AG04450 (cell line): ENCODE results near the gene ZNF394. TPM values are rescaled to one million over a fixed set of nuclear protein-coding genes. Genes with fewer than 3 reads are reported as not detected.

Experiments
- CTCF ChIA-PET: fragments of 300-600, 350-600 bp; formaldehyde crosslinking; extraction: SDS; loops from one replicate; lab custom pipeline; 2022; ENCODE audit warnings: antibody characterized with exemption, inconsistent platforms; lab: Charles Lee
- POLR2A ChIA-PET: fragments of 350-600 bp; formaldehyde crosslinking; extraction: SDS; loops from one replicate; lab custom pipeline; 2021; ENCODE audit warnings: antibody characterized with exemption, inconsistent platforms; lab: Yijun Ruan, JAX
- DNase-seq: peaks from one replicate; pipeline ENCODE4 v3.0.0-alpha.2; 2011; ENCODE audit warnings: low read depth, low spot score
- H3K27ac ChIP-seq: one replicate; pipeline ENCODE4 v1.5.1; 2012; ENCODE audit warnings: low read depth, low read length, control low read depth
- H3K27me3 ChIP-seq: one replicate; pipeline ENCODE4 v1.6.0; 2012; ENCODE audit warnings: low read length; ENCODE audit not compliant: control insufficient read depth, insufficient read depth
- H3K4me3 ChIP-seq: 2 replicates; pipeline ENCODE4 v1.5.1; 2011; ENCODE audit warnings: mild to moderate bottlenecking, low read depth, low read length, control low read depth
- H3K9me3 ChIP-seq: 2 replicates; pipeline ENCODE4 v1.5.1; 2012; ENCODE audit warnings: low read length; ENCODE audit not compliant: control insufficient read depth, insufficient read depth
- polyA plus RNA-seq: library from polyadenylated mRNA; depleted of rRNA; stranded (reverse); fragments of >200 nt; gene quantifications from 2 replicates; pipeline ENCODE4 v1.2.3, GENCODE V29; 2011; rRNA removed
- TF ChIP-seq, protein P1 (sequence below): IDR thresholded peaks from 2 replicates; pipeline ENCODE4 v1.5.1; 2011; ENCODE audit warnings: low read depth, low read length, control low read depth, inconsistent platforms

Gene ZNF394
- polyA plus RNA-seq, 1 experiment: 9.4 TPM

DNA sequence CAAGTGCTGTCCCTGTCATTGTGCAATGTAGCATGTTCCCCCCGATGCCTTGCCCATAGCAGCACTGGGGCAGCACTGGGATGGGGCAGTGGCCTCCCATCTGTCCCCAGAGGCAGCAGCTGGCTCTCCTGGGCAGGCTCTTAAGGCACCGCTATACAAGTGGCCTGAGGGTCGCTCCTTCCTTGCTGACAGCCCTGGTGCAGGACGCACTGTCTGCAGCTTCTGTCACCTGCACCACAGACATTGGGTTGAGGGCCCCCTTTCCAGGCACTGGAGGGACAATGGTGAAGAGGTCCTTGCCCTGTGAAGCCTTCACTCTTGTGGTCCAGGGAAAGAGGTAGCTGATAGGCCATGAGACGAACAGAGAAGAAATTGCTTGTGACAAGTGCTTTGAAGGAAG is 50.8 kb downstream of the ZNF394 start:
- H3K4me3 ChIP-seq: no peak overlapping the region
- ChIA-PET CTCF (no interaction called here), POLR2A (no interaction called here)
- H3K27ac ChIP-seq: no peak overlapping the region
- no peaks in the 10 kb centered on the region for H3K9me3 ChIP-seq
- TF ChIP-seq, protein P1, sequence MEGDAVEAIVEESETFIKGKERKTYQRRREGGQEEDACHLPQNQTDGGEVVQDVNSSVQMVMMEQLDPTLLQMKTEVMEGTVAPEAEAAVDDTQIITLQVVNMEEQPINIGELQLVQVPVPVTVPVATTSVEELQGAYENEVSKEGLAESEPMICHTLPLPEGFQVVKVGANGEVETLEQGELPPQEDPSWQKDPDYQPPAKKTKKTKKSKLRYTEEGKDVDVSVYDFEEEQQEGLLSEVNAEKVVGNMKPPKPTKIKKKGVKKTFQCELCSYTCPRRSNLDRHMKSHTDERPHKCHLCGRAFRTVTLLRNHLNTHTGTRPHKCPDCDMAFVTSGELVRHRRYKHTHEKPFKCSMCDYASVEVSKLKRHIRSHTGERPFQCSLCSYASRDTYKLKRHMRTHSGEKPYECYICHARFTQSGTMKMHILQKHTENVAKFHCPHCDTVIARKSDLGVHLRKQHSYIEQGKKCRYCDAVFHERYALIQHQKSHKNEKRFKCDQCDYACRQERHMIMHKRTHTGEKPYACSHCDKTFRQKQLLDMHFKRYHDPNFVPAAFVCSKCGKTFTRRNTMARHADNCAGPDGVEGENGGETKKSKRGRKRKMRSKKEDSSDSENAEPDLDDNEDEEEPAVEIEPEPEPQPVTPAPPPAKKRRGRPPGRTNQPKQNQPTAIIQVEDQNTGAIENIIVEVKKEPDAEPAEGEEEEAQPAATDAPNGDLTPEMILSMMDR: no peak
- DNase-seq: no peak
- no peaks in the 10 kb centered on the region for H3K27me3 ChIP-seq

DNA sequence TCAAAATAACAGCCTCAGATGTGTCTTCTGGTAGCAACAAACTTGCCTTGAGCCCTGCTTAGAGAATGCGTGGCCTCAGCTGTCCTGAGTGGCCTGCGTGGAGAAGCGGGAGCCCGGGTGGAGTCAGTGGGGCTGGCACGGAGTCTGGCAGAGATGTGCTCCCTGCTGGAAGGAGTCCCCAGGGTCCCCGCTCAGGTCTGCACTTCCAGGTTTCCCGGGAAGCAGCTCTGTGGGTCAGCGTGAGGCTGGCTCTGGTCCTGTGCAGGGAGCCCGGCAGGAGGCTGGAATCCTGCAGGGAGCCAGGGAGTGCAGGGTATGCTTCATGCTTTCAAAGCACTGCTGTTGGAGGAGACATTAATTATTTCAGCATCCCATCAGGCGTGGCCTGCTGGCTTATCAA is 51.2 kb downstream of the ZNF394 start:
- no peak overlapping the region for H3K27ac ChIP-seq
- ChIA-PET CTCF (no interaction called here), POLR2A (no interaction called here)

DNA sequence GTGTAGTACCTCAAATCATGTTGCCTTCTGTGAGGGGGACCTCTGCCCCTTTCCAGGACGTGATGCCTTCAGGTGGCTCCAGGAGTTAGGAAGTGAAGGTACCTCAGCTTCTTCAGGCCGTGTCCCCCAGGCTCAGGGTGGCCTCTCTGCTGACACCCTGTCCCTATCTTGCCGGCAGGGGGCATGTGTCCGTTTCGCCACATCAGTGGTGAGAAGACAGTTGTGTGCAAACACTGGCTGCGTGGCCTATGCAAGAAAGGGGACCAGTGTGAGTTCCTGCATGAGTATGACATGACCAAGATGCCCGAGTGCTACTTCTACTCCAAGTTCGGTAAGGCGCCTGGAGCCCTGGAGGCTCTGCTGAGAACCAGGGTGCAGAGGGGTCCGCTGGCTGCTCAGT is 52.1 kb downstream of the ZNF394 start:
- Histone ChIP-seq H3K4me3 (no peak overlapping the region), H3K27ac (no peak overlapping the region), H3K9me3 (no peaks in the 10 kb centered on the region), H3K27me3 (no peaks in the 10 kb centered on the region)
- TF ChIP-seq, protein P1: no peak
- CTCF ChIA-PET: no interaction called here
- DNase-seq: no peak
- POLR2A ChIA-PET: no interaction called here

More for the DNA sequence above, 51.2 kb downstream of the ZNF394 start:
- Histone ChIP-seq H3K27me3 (no peaks in the 10 kb centered on the region), H3K9me3 (no peaks in the 10 kb centered on the region), H3K4me3 (no peak overlapping the region)
- TF ChIP-seq, protein P1: no peak
- no peak for DNase-seq

DNA sequence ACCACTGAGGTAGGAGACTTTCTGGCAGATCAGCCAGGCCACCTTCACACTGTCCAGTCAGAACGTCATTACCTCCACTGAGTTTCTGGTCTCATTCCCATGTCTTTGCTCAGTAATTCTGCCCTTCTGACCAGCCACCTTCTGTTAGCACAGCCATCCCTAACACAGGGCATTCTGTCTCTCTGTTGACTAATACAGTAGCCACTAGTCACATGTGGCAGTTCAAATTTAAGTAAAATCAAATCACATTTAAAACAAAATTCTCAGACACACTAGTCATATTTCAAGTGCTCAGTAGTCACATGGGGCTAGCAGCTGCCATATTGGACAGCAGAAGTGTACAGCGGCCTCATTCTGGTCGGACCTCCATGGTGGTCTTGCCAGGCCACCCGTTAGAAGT is 54.0 kb downstream of the ZNF394 start:
- DNase-seq: no peak
- Histone ChIP-seq H3K27me3 (no peaks in the 10 kb centered on the region), H3K4me3 (no peak overlapping the region), H3K27ac (no peak overlapping the region), H3K9me3 (no peaks in the 10 kb centered on the region)
- TF ChIP-seq, protein P1: no peak
- ChIA-PET CTCF (no interaction called here), POLR2A (no interaction called here)

Other genes starting within 250 kb of the ZNF394 start
- gene MYH16, start 227.4 kb downstream of the ZNF394 start, polyA plus RNA-seq: not detected in 2 replicates
- 259 and 282 TPM in 2 replicates for gene ARPC1A, start 174.4 kb downstream of the ZNF394 start, polyA plus RNA-seq
- gene ARPC1B, start 125.6 kb downstream of the ZNF394 start, polyA plus RNA-seq: 190 and 245 TPM in 2 replicates
- 60.2 and 68.1 TPM in 2 replicates for gene PDAP1, start 91.7 kb downstream of the ZNF394 start, polyA plus RNA-seq
- 82.3 and 96.8 TPM in 2 replicates for gene BUD31, start 91.3 kb downstream of the ZNF394 start, polyA plus RNA-seq
- gene PTCD1, start 61.5 kb downstream of the ZNF394 start, polyA plus RNA-seq: 2.7 and 3.0 TPM in 2 replicates
- 27.6 and 32.2 TPM in 2 replicates for gene CPSF4, start 61.3 kb downstream of the ZNF394 start, polyA plus RNA-seq
- 591 and 634 TPM in 2 replicates for gene ATP5MF, start 34.1 kb downstream of the ZNF394 start, polyA plus RNA-seq
- 7.9 and 8.3 TPM in 2 replicates for gene ZNF789, start 27.4 kb downstream of the ZNF394 start, polyA plus RNA-seq
- gene ZKSCAN5, start 4.4 kb upstream of the ZNF394 start, polyA plus RNA-seq: 11.5 and 13.4 TPM in 2 replicates
- 8.1 and 11.8 TPM in 2 replicates for gene FAM200A, start 51.8 kb upstream of the ZNF394 start, polyA plus RNA-seq
- gene ZNF655, start 58.4 kb upstream of the ZNF394 start, polyA plus RNA-seq: 62.9 and 79.3 TPM in 2 replicates
- 0.72 and 1.2 TPM in 2 replicates for gene TMEM225B, start 98.0 kb upstream of the ZNF394 start, polyA plus RNA-seq
- gene ZSCAN25, start 116.7 kb upstream of the ZNF394 start, polyA plus RNA-seq: 6.4 and 6.7 TPM in 2 replicates
- gene CYP3A5, start 179.7 kb upstream of the ZNF394 start, polyA plus RNA-seq: 0.21 and 0.31 TPM in 2 replicates
- 0.17 and 0.36 TPM in 2 replicates for gene CYP3A7, start 234.9 kb upstream of the ZNF394 start, polyA plus RNA-seq